GM23338 (cell line): Measurements from ENCODE around the gene DHRS12. TPM values are rescaled to one million over a fixed set of nuclear protein-coding genes. Genes with fewer than 3 reads are reported as not detected.

Source experiments
- ATAC-seq: fragments of 200-7000 bp; cut with Tn5 transposase; 3 replicates; pipeline ENCODE4 v1.9.1; 2020
- DNase-seq: peaks from one replicate; pipeline ENCODE4 v3.0.0-alpha.2; 2015; ENCODE audit warnings: low spot score
- H2AFZ ChIP-seq: fragments of 200-600 bp; sonication (generic); 2 replicates; pipeline ENCODE4 v1.8.0; 2016; ENCODE audit warnings: antibody characterized with exemption, mild to moderate bottlenecking, moderate library complexity
- H3F3A ChIP-seq: fragments of 200-600 bp; sonication (generic); replicated peaks from 2 replicates; pipeline ENCODE4 v1.8.0; 2017; ENCODE audit warnings: antibody characterized with exemption, mixed run types, low read depth
- H3K27ac ChIP-seq: fragments of 200-600 bp; sonication (generic); 2 replicates; pipeline ENCODE4 v1.6.1; 2016; ENCODE audit warnings: low read depth
- H3K27me3 ChIP-seq: fragments of 200-600 bp; sonication (generic); 2 replicates; pipeline ENCODE4 v1.8.0; 2016; ENCODE audit warnings: mild to moderate bottlenecking, mixed run types, moderate library complexity; ENCODE audit not compliant: insufficient read depth
- H3K36me3 ChIP-seq: fragments of 200-600 bp; sonication (generic); 2 replicates; pipeline ENCODE4 v1.8.0; 2016; ENCODE audit warnings: mild to moderate bottlenecking; ENCODE audit not compliant: insufficient read depth
- H3K4me1 ChIP-seq: fragments of 200-600 bp; sonication (generic); 2 replicates; pipeline ENCODE4 v1.8.0; 2016; ENCODE audit warnings: mild to moderate bottlenecking, moderate library complexity; ENCODE audit not compliant: insufficient read depth
- H3K4me2 ChIP-seq: fragments of 200-600 bp; sonication (generic); 2 replicates; pipeline ENCODE4 v1.7.1; 2017; ENCODE audit warnings: mixed run types
- H3K4me3 ChIP-seq: fragments of 200-600 bp; sonication (generic); 2 replicates; pipeline ENCODE4 v1.6.1; 2016; ENCODE audit warnings: mixed run types
- H3K79me2 ChIP-seq: fragments of 200-600 bp; sonication (generic); replicated peaks from 2 replicates; pipeline ENCODE4 v1.8.0; 2017; ENCODE audit warnings: mild to moderate bottlenecking; ENCODE audit not compliant: insufficient read depth
- H3K9me2 ChIP-seq: fragments of 200-600 bp; sonication (generic); 2 replicates; pipeline ENCODE4 v1.8.0; 2017; ENCODE audit not compliant: insufficient read depth
- H4K20me1 ChIP-seq: fragments of 200-600 bp; sonication (generic); replicated peaks from 2 replicates; pipeline ENCODE4 v1.8.0; 2017; ENCODE audit warnings: mild to moderate bottlenecking; ENCODE audit not compliant: insufficient read depth
- H3K27ac Mint-ChIP-seq: 2 replicates; pipeline ENCODE4 v1.8.0; 2020; ENCODE audit warnings: inconsistent platforms, mild to moderate bottlenecking, moderate library complexity, mixed read lengths
- H3K27me3 Mint-ChIP-seq: 3 replicates; pipeline ENCODE4 v1.8.0; 2022; ENCODE audit warnings: low read depth, mild to moderate bottlenecking, moderate library complexity, mixed read lengths, inconsistent platforms; ENCODE audit not compliant: insufficient read depth, poor library complexity
- H3K36me3 Mint-ChIP-seq: 3 replicates; pipeline ENCODE4 v1.8.0; 2021; ENCODE audit warnings: low read depth, mild to moderate bottlenecking, inconsistent platforms, moderate library complexity, mixed read lengths
- H3K4me1 Mint-ChIP-seq: 3 replicates; pipeline ENCODE4 v1.8.0; 2020; ENCODE audit warnings: mild to moderate bottlenecking, inconsistent platforms, mixed read lengths
- H3K4me3 Mint-ChIP-seq: 3 replicates; pipeline ENCODE4 v1.8.0; 2021; ENCODE audit warnings: moderate library complexity, mild to moderate bottlenecking, inconsistent platforms, mixed read lengths
- H3K9me3 Mint-ChIP-seq: 3 replicates; pipeline ENCODE4 v1.8.0; 2020; ENCODE audit warnings: moderate library complexity, mild to moderate bottlenecking, inconsistent platforms, mixed read lengths
- CREB1 ChIP-seq: fragments of 250-450 bp; sonication (Bioruptor Pico); IDR thresholded peaks from 2 replicates; pipeline ENCODE4 v1.5.0; 2020; ENCODE audit warnings: low read depth, mild to moderate bottlenecking, moderate library complexity
- EZH2 ChIP-seq: fragments of 200-600 bp; sonication (generic); IDR thresholded peaks from one replicate; pipeline ENCODE4 v1.8.0; 2017; ENCODE audit warnings: antibody characterized with exemption, mild to moderate bottlenecking, low read depth; ENCODE audit not compliant: unreplicated experiment
- EZH2phosphoT487 ChIP-seq: fragments of 200-600 bp; sonication (generic); IDR thresholded peaks from one replicate; pipeline ENCODE4 v1.8.1; 2018; ENCODE audit warnings: antibody characterized with exemption; ENCODE audit not compliant: unreplicated experiment
- JUNB ChIP-seq: IDR thresholded peaks from one replicate; pipeline ENCODE4 v1.6.1; 2016; ENCODE audit warnings: antibody characterized with exemption; ENCODE audit not compliant: unreplicated experiment
- NANOG ChIP-seq: IDR thresholded peaks from 2 replicates; pipeline ENCODE4 v1.6.1; 2016; ENCODE audit warnings: antibody characterized with exemption, borderline replicate concordance
- POLR2AphosphoS5 ChIP-seq: IDR thresholded peaks from 2 replicates; pipeline ENCODE4 v1.6.1; 2016; ENCODE audit warnings: antibody characterized with exemption, low read depth
- STAT1 ChIP-seq: IDR thresholded peaks from one replicate; pipeline ENCODE4 v1.6.1; 2016; ENCODE audit warnings: antibody characterized with exemption; ENCODE audit not compliant: unreplicated experiment
- ZNF114 ChIP-seq: fragments of 250-450 bp; sonication (Bioruptor Pico); IDR thresholded peaks from 2 replicates; pipeline ENCODE4 v1.5.0; 2020; ENCODE audit warnings: mild to moderate bottlenecking, moderate library complexity
- ZNF331 ChIP-seq: fragments of 250-450 bp; sonication (Bioruptor Pico); IDR thresholded peaks from 2 replicates; pipeline ENCODE4 v1.5.0; 2020; ENCODE audit warnings: low read depth, mild to moderate bottlenecking, moderate library complexity
- polyA plus RNA-seq: library from polyadenylated mRNA; unstranded; fragments of >200 nt; fragmentation: Nextera tagmentation; extraction: Ambion mirVana; gene quantifications from 2 replicates; pipeline ENCODE4 v1.2.1, GENCODE V29; 2016
- total RNA-seq: library from RNA; depleted of rRNA; stranded (reverse); fragments of >200 nt; shearing (Covaris generic); gene quantifications from 2 replicates; pipeline ENCODE4 v1.2.3, GENCODE V29; 2014
- TF ChIP-seq, protein P1 (sequence below), 2 experiments: fragments of 200-600 bp in 1 of 2; sonication (generic) in 1 of 2; conservative IDR thresholded peaks; 2 replicates each; pipeline versions ENCODE4 v1.5.1 to v1.6.1; 2016 to 2017; ENCODE audit warnings: antibody characterized with exemption in 2 of 2, low read depth in 2 of 2, mild to moderate bottlenecking in 2 of 2, moderate library complexity in 1 of 2
- TF ChIP-seq, protein P2 (sequence below): IDR thresholded peaks from 2 replicates; pipeline ENCODE4 v1.6.1; 2016; ENCODE audit warnings: antibody characterized with exemption
- TF ChIP-seq, protein P3 (sequence below): fragments of 250-450 bp; sonication (Bioruptor Pico); IDR thresholded peaks from 2 replicates; pipeline ENCODE4 v1.5.0; 2020; ENCODE audit warnings: mild to moderate bottlenecking, moderate library complexity
- TF ChIP-seq, protein P4 (sequence below): IDR thresholded peaks from one replicate; pipeline ENCODE4 v1.6.1; 2018; ENCODE audit warnings: antibody characterized with exemption; ENCODE audit not compliant: unreplicated experiment

Gene DHRS12
- total and polyA plus RNA-seq, 2 experiments from 2014 or later, result 4.6 to 12.2 TPM

DNA sequence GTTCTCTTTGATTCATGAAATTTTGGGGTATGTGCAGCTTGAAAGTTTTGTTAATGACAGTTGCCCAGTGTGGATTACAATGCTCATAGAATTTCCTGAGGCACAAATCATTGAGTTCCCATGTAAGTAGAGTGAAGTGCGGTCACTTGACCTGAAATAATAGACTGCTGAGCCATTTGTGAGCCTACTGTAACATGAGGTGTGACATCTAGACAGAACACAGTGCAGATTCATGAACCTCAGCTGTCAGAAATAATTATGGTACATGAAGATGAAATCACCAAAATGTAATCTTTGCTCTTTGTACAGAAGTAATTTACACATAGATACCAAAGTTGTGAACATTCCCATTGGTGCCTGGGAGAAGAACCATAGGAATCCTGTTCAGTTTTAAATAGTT lies 84.6 kb downstream of the DHRS12 start:
- H3K9me2 ChIP-seq, result no peaks in the 10 kb centered on the region

More for the DNA sequence above, 84.6 kb downstream of the DHRS12 start:
- Histone ChIP-seq H3F3A (no peaks in the 10 kb centered on the region), H2AFZ (no peak overlapping the region), H3K27ac (no peak overlapping the region), H3K79me2 (no peaks in the 10 kb centered on the region; the same call in 1 of the 2 replicates), H3K4me2 (no peak overlapping the region), H3K4me1 (no peaks in the 10 kb centered on the region), H3K4me3 (no peak overlapping the region), H3K36me3 (no peaks in the 10 kb centered on the region), H4K20me1 (0 out of 2 replicates have a peak, but pooled peaks cover 5% of the 10 kb centered on the region), H3K27me3 (no peaks in the 10 kb centered on the region)
- Mint-ChIP-seq H3K27ac (no peak overlapping the region), H3K4me1 (no peaks in the 10 kb centered on the region; the same call in 2 of the 3 replicates), H3K27me3 (no peaks in the 10 kb centered on the region), H3K36me3 (peaks cover 2% of the 10 kb centered on the region; the same call in 1 of the 3 replicates), H3K9me3 (no peaks in the 10 kb centered on the region), H3K4me3 (no peak overlapping the region)
- ATAC-seq (no peak), DNase-seq (no peak)
- no peak for TF ChIP-seq CREB1
- TF ChIP-seq, protein P1, sequence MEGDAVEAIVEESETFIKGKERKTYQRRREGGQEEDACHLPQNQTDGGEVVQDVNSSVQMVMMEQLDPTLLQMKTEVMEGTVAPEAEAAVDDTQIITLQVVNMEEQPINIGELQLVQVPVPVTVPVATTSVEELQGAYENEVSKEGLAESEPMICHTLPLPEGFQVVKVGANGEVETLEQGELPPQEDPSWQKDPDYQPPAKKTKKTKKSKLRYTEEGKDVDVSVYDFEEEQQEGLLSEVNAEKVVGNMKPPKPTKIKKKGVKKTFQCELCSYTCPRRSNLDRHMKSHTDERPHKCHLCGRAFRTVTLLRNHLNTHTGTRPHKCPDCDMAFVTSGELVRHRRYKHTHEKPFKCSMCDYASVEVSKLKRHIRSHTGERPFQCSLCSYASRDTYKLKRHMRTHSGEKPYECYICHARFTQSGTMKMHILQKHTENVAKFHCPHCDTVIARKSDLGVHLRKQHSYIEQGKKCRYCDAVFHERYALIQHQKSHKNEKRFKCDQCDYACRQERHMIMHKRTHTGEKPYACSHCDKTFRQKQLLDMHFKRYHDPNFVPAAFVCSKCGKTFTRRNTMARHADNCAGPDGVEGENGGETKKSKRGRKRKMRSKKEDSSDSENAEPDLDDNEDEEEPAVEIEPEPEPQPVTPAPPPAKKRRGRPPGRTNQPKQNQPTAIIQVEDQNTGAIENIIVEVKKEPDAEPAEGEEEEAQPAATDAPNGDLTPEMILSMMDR (conservative IDR thresholded peaks at IDR 0.05; ENCODE audit: low read depth in 2 of 2), result no peak
- TF ChIP-seq STAT1, result no peak
- no peak for TF ChIP-seq JUNB
- no peak for TF ChIP-seq EZH2phosphoT487
- TF ChIP-seq ZNF114 (CRISPR knock-in tag), result no peak
- no peak for TF ChIP-seq ZNF331
- TF ChIP-seq, protein P2, sequence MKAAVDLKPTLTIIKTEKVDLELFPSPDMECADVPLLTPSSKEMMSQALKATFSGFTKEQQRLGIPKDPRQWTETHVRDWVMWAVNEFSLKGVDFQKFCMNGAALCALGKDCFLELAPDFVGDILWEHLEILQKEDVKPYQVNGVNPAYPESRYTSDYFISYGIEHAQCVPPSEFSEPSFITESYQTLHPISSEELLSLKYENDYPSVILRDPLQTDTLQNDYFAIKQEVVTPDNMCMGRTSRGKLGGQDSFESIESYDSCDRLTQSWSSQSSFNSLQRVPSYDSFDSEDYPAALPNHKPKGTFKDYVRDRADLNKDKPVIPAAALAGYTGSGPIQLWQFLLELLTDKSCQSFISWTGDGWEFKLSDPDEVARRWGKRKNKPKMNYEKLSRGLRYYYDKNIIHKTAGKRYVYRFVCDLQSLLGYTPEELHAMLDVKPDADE, result no peak
- no peak for TF ChIP-seq POLR2AphosphoS5
- no peak for TF ChIP-seq NANOG
- no peak for TF ChIP-seq EZH2
- TF ChIP-seq, protein P3, sequence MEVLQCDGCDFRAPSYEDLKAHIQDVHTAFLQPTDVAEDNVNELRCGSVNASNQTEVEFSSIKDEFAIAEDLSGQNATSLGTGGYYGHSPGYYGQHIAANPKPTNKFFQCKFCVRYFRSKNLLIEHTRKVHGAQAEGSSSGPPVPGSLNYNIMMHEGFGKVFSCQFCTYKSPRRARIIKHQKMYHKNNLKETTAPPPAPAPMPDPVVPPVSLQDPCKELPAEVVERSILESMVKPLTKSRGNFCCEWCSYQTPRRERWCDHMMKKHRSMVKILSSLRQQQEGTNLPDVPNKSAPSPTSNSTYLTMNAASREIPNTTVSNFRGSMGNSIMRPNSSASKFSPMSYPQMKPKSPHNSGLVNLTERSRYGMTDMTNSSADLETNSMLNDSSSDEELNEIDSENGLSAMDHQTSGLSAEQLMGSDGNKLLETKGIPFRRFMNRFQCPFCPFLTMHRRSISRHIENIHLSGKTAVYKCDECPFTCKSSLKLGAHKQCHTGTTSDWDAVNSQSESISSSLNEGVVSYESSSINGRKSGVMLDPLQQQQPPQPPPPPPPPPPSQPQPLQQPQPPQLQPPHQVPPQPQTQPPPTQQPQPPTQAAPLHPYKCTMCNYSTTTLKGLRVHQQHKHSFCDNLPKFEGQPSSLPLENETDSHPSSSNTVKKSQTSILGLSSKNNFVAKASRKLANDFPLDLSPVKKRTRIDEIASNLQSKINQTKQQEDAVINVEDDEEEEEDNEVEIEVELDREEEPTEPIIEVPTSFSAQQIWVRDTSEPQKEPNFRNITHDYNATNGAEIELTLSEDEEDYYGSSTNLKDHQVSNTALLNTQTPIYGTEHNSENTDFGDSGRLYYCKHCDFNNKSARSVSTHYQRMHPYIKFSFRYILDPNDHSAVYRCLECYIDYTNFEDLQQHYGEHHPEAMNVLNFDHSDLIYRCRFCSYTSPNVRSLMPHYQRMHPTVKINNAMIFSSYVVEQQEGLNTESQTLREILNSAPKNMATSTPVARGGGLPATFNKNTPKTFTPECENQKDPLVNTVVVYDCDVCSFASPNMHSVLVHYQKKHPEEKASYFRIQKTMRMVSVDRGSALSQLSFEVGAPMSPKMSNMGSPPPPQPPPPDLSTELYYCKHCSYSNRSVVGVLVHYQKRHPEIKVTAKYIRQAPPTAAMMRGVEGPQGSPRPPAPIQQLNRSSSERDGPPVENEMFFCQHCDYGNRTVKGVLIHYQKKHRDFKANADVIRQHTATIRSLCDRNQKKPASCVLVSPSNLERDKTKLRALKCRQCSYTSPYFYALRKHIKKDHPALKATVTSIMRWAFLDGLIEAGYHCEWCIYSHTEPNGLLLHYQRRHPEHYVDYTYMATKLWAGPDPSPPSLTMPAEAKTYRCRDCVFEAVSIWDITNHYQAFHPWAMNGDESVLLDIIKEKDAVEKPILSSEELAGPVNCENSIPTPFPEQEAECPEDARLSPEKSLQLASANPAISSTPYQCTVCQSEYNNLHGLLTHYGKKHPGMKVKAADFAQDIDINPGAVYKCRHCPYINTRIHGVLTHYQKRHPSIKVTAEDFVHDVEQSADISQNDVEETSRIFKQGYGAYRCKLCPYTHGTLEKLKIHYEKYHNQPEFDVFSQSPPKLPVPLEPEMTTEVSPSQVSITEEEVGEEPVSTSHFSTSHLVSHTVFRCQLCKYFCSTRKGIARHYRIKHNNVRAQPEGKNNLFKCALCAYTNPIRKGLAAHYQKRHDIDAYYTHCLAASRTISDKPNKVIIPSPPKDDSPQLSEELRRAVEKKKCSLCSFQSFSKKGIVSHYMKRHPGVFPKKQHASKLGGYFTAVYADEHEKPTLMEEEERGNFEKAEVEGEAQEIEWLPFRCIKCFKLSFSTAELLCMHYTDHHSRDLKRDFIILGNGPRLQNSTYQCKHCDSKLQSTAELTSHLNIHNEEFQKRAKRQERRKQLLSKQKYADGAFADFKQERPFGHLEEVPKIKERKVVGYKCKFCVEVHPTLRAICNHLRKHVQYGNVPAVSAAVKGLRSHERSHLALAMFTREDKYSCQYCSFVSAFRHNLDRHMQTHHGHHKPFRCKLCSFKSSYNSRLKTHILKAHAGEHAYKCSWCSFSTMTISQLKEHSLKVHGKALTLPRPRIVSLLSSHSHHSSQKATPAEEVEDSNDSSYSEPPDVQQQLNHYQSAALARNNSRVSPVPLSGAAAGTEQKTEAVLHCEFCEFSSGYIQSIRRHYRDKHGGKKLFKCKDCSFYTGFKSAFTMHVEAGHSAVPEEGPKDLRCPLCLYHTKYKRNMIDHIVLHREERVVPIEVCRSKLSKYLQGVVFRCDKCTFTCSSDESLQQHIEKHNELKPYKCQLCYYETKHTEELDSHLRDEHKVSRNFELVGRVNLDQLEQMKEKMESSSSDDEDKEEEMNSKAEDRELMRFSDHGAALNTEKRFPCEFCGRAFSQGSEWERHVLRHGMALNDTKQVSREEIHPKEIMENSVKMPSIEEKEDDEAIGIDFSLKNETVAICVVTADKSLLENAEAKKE (CRISPR knock-in tag), result no peak
- TF ChIP-seq, protein P4, sequence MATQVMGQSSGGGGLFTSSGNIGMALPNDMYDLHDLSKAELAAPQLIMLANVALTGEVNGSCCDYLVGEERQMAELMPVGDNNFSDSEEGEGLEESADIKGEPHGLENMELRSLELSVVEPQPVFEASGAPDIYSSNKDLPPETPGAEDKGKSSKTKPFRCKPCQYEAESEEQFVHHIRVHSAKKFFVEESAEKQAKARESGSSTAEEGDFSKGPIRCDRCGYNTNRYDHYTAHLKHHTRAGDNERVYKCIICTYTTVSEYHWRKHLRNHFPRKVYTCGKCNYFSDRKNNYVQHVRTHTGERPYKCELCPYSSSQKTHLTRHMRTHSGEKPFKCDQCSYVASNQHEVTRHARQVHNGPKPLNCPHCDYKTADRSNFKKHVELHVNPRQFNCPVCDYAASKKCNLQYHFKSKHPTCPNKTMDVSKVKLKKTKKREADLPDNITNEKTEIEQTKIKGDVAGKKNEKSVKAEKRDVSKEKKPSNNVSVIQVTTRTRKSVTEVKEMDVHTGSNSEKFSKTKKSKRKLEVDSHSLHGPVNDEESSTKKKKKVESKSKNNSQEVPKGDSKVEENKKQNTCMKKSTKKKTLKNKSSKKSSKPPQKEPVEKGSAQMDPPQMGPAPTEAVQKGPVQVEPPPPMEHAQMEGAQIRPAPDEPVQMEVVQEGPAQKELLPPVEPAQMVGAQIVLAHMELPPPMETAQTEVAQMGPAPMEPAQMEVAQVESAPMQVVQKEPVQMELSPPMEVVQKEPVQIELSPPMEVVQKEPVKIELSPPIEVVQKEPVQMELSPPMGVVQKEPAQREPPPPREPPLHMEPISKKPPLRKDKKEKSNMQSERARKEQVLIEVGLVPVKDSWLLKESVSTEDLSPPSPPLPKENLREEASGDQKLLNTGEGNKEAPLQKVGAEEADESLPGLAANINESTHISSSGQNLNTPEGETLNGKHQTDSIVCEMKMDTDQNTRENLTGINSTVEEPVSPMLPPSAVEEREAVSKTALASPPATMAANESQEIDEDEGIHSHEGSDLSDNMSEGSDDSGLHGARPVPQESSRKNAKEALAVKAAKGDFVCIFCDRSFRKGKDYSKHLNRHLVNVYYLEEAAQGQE, result no peak
